ENCODE measurements around the gene WDFY2.

- TF ChIP-seq EZH2 (IDR thresholded peaks at IDR 0.05; ENCODE audit: insufficient read depth, poor library complexity, severe bottlenecking) = no peak
- TF ChIP-seq EZH2phosphoT487 (IDR thresholded peaks at IDR 0.05; ENCODE audit: insufficient read depth, low read depth) = no peak
Observed at GRCh38 chr13:51644654-51645053, 60.4 kb downstream of the WDFY2 start.

All from GM23248 (cell line).